Measurements from ENCODE around the gene ZC2HC1B. TPM values are rescaled to one million over a fixed set of nuclear protein-coding genes. Genes with fewer than 3 reads are reported as not detected.

ZC2HC1B gene
- polyA plus RNA-seq, 4 donors, result 0.09 TPM; not detected in 3

DNA sequence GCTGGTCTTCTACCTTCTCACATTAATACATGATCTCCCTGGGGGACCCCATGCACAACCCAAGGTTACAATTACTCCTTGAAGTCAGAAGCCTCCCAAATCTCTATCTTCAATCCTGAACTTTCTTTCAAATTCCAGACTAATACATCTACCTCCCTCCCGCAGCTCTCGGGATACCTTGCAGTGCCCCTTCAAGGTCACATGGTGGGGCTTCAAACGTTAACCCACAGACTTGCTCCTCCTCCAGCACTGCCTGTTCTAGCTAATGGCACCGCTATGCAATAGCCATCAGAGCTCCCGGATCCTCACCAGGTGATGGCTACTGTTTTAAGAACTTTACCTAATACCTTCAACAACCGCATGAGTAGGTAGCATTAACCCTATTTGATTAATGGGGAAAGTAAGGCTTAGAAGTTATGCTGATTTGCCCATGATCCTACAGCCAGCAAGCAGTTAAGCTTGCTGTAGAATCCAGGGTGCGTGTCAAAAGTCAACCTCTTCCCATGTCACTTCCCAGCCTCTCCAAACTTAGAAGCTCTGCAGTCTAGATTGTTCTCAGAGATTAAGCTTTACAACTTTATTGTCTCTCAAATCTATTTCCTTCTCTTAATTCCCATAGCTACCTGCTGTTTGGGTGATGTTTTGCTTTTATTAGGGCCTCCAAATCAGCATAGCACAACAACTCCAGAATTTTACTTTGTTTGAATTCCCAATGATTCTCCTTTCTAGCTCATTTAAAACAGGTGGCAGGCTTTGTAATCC lies 99.1 kb downstream of the ZC2HC1B start:
- peaks cover 0 to 15% (median 5%) of the 10 kb centered on the region in 3 donors for H3K4me1 ChIP-seq (ENCODE audit: control insufficient read depth in 3 of 3, insufficient read depth in 2 of 3, low read depth in 1 of 3, low read length in 2 of 3)
- no peak overlapping the region for H3K27ac ChIP-seq (ENCODE audit: low read depth in 1 of 3, low read length in 2 of 3)
- peaks cover 0 to 16% (median 0%) of the 10 kb centered on the region in 3 donors for H3K36me3 ChIP-seq (ENCODE audit: control insufficient read depth in 3 of 3, insufficient read depth in 2 of 3, low read depth in 1 of 3, low read length in 3 of 3)
- H3K27me3 ChIP-seq (ENCODE audit: control insufficient read depth in 3 of 3, insufficient read depth in 3 of 3, low read length in 3 of 3), result no peaks in the 10 kb centered on the region
- WGBS, 3 donors, result 67 to 84% (median 72%) methylated on average over 7 of the region's 7 CpGs
- no peak for FAIRE-seq
- DNase-seq, result peak in 1 of 2 donors; percentile 14
- H3K4me3 ChIP-seq (ENCODE audit: low read depth in 1 of 3, low read length in 3 of 3), result no peak overlapping the region
- no peaks in the 10 kb centered on the region for H3K9me3 ChIP-seq (ENCODE audit: control insufficient read depth in 2 of 2, insufficient read depth in 1 of 2, low read depth in 1 of 2, low read length in 1 of 2)

DNA sequence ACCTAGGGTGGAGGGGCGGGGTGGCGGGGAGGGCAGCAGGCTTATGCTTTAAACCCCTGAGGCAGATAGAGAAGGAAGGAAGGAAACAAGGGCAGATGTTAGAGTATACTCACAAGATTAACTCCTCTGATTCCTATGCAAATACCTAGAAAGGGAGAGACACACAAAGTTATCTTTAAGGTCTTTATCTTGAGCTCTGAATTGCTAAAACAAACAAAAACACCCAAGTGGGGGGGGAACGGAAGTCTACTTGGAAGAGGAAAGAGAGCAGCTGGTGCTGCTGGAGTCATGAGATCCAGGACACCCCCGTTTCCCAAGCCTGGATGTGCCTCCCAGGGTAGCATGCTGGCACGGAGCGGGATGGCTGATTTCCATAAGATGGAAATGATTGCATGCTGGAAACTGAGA lies 100.4 kb downstream of the ZC2HC1B start:
- Histone ChIP-seq H3K9me3 (ENCODE audit: control insufficient read depth in 2 of 2, insufficient read depth in 1 of 2, low read depth in 1 of 2, low read length in 1 of 2) (no peaks in the 10 kb centered on the region), H3K4me3 (ENCODE audit: low read depth in 1 of 3, low read length in 3 of 3) (no peak overlapping the region), H3K4me1 (ENCODE audit: control insufficient read depth in 3 of 3, insufficient read depth in 2 of 3, low read depth in 1 of 3, low read length in 2 of 3) (peaks cover 0 to 15% (median 5%) of the 10 kb centered on the region in 3 donors), H3K36me3 (ENCODE audit: control insufficient read depth in 3 of 3, insufficient read depth in 2 of 3, low read depth in 1 of 3, low read length in 3 of 3) (peaks cover 0 to 12% (median 0%) of the 10 kb centered on the region in 3 donors), H3K27me3 (ENCODE audit: control insufficient read depth in 3 of 3, insufficient read depth in 3 of 3, low read length in 3 of 3) (no peaks in the 10 kb centered on the region), H3K27ac (ENCODE audit: low read depth in 1 of 3, low read length in 2 of 3) (no peak overlapping the region)
- 19 to 51% (median 42%) methylated on average over 6 of the region's 6 CpGs for WGBS, 3 donors
- FAIRE-seq (no peak), DNase-seq (peak; percentile 19 to 64)

DNA sequence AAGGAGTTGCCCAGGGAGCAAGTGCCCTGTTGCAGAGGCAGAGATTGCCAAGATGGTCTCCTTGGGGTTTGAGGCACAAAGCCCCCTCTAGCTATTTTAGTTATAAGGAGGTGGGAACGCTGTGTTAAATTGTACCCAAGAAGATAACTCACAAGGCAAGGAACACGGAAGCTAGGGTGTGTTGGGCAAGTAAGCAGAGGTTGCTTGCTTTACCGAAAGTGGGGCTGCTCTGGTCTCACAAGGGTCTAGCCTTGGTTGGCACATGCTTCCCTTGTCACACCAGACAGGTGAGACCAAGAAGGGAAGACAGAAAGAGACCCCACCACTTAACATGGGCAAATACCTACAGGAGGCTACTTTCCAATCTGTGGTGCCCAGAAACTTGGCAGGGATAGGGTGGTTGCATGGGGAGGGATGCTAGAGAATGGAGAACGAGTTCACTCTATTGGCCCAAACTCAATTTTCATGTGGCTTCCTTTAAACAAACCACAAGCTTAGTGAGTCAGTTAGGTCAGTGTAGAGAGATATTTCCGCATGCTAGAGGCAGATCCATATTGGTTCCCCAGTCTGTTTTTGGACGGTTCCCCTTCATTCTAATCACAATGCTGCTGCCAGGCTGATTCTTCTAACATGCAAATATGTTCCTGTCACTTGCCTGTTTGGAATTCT lies 101.4 kb downstream of the ZC2HC1B start:
- DNase-seq (no peak), FAIRE-seq (no peak)
- Histone ChIP-seq H3K4me1 (ENCODE audit: control insufficient read depth in 3 of 3, insufficient read depth in 2 of 3, low read depth in 1 of 3, low read length in 2 of 3) (peaks cover 0 to 15% (median 5%) of the 10 kb centered on the region in 3 donors), H3K4me3 (ENCODE audit: low read depth in 1 of 3, low read length in 3 of 3) (no peak overlapping the region), H3K36me3 (ENCODE audit: control insufficient read depth in 3 of 3, insufficient read depth in 2 of 3, low read depth in 1 of 3, low read length in 3 of 3) (peaks cover 0 to 12% (median 0%) of the 10 kb centered on the region in 3 donors), H3K27ac (ENCODE audit: low read depth in 1 of 3, low read length in 2 of 3) (no peak overlapping the region), H3K9me3 (ENCODE audit: control insufficient read depth in 2 of 2, insufficient read depth in 1 of 2, low read depth in 1 of 2, low read length in 1 of 2) (no peaks in the 10 kb centered on the region), H3K27me3 (ENCODE audit: control insufficient read depth in 3 of 3, insufficient read depth in 3 of 3, low read length in 3 of 3) (no peaks in the 10 kb centered on the region)
- 73 to 85% (median 82%) methylated on average over 6 of the region's 6 CpGs for WGBS, 3 donors

DNA sequence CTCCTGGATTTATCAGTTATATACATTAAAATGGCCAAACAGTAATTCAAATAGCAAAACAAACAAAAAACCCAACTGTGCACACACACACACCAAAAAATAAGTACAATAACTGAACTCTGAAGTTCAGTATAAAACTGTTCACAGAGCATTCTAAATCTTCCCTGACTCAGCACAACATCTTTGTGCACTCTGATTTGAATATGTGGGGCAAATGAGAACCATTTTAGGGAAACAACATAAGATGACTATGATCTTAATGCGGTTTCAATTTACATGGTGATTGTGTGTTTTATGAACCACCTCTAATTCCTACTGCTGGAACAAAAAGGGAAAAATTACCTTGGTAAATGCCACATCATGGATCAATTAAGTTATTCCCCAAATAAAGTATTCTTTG lies 102.0 kb downstream of the ZC2HC1B start:
- Histone ChIP-seq H3K27ac (ENCODE audit: low read depth in 1 of 3, low read length in 2 of 3) (no peak overlapping the region), H3K9me3 (ENCODE audit: control insufficient read depth in 2 of 2, insufficient read depth in 1 of 2, low read depth in 1 of 2, low read length in 1 of 2) (no peaks in the 10 kb centered on the region), H3K27me3 (ENCODE audit: control insufficient read depth in 3 of 3, insufficient read depth in 3 of 3, low read length in 3 of 3) (no peaks in the 10 kb centered on the region), H3K36me3 (ENCODE audit: control insufficient read depth in 3 of 3, insufficient read depth in 2 of 3, low read depth in 1 of 3, low read length in 3 of 3) (peaks cover 0 to 12% (median 0%) of the 10 kb centered on the region in 3 donors), H3K4me3 (ENCODE audit: low read depth in 1 of 3, low read length in 3 of 3) (no peak overlapping the region), H3K4me1 (ENCODE audit: control insufficient read depth in 3 of 3, insufficient read depth in 2 of 3, low read depth in 1 of 3, low read length in 2 of 3) (peaks cover 0 to 15% (median 5%) of the 10 kb centered on the region in 3 donors)
- WGBS, 3 donors, result 90 to 98% (median 94%) methylated on average over 1 of the region's 1 CpG
- DNase-seq, result no peak
- FAIRE-seq, result no peak

DNA sequence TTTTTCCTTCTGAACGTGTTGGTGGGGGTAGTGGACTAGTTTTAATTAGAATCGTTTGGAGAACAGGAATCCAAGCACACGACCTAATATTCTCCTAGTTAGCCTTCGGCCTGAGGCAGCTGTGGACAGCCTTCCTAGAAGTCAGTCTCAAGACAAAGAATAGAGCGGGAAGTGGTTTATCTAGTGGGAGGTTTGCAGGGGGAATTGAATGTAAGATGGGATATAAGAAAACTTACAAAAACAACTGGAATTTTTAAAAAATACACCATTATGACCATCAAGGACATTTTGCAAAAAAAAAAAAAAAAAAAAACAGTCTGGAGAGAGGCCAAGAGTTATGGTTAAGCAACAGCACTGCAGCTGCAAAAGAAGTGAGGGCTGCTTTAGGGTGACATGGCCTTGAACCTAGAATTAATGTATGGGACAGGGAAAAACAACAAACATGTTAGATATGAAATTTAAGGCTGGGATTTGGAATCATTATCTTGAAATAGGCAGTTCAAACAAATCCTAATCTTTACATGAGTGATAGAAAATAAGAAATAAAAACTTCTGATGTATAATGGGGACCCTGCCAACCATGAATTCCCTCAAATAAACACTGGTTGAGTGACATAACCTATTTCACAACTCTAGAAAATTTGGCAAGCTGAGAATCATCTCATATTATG lies 103.6 kb downstream of the ZC2HC1B start:
- Histone ChIP-seq H3K36me3 (ENCODE audit: control insufficient read depth in 3 of 3, insufficient read depth in 2 of 3, low read depth in 1 of 3, low read length in 3 of 3) (peaks cover 0 to 12% (median 0%) of the 10 kb centered on the region in 3 donors), H3K9me3 (ENCODE audit: control insufficient read depth in 2 of 2, insufficient read depth in 1 of 2, low read depth in 1 of 2, low read length in 1 of 2) (no peaks in the 10 kb centered on the region), H3K27me3 (ENCODE audit: control insufficient read depth in 3 of 3, insufficient read depth in 3 of 3, low read length in 3 of 3) (no peaks in the 10 kb centered on the region), H3K27ac (ENCODE audit: low read depth in 1 of 3, low read length in 2 of 3) (no peak overlapping the region), H3K4me1 (ENCODE audit: control insufficient read depth in 3 of 3, insufficient read depth in 2 of 3, low read depth in 1 of 3, low read length in 2 of 3) (peaks cover 0 to 16% (median 5%) of the 10 kb centered on the region in 3 donors), H3K4me3 (ENCODE audit: low read depth in 1 of 3, low read length in 3 of 3) (no peak overlapping the region)
- 72 to 80% (median 73%) methylated on average over 5 of the region's 5 CpGs for WGBS, 3 donors
- DNase-seq (no peak), FAIRE-seq (no peak)

DNA sequence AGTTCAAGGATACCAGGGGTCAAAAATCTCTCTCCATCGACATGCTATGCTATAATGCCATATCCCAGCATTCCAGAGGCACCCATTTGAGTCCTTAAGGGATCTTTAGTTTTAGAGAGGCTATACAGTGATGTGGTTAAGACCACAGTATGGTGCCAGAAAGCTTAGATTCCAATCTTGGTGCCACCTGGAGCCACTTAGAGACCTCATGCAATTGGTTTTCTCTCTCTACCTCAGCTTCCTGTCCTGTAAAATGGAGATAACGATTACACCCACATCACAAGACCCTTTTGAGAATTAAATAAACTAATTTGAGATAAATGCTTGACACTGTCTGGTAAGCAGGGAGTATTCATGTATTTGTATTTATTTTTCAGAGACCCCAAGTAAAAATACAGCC lies 104.8 kb downstream of the ZC2HC1B start:
- 61 to 78% (median 74%) methylated on average over 2 of the region's 2 CpGs for WGBS, 3 donors
- Histone ChIP-seq H3K4me3 (ENCODE audit: low read depth in 1 of 3, low read length in 3 of 3) (no peak overlapping the region), H3K27me3 (ENCODE audit: control insufficient read depth in 3 of 3, insufficient read depth in 3 of 3, low read length in 3 of 3) (no peaks in the 10 kb centered on the region), H3K9me3 (ENCODE audit: control insufficient read depth in 2 of 2, insufficient read depth in 1 of 2, low read depth in 1 of 2, low read length in 1 of 2) (no peaks in the 10 kb centered on the region), H3K36me3 (ENCODE audit: control insufficient read depth in 3 of 3, insufficient read depth in 2 of 3, low read depth in 1 of 3, low read length in 3 of 3) (peaks cover 0 to 10% (median 0%) of the 10 kb centered on the region in 3 donors), H3K4me1 (ENCODE audit: control insufficient read depth in 3 of 3, insufficient read depth in 2 of 3, low read depth in 1 of 3, low read length in 2 of 3) (peaks cover 0 to 20% (median 9%) of the 10 kb centered on the region in 3 donors), H3K27ac (ENCODE audit: low read depth in 1 of 3, low read length in 2 of 3) (no peak overlapping the region)
- FAIRE-seq (no peak), DNase-seq (no peak)

DNA sequence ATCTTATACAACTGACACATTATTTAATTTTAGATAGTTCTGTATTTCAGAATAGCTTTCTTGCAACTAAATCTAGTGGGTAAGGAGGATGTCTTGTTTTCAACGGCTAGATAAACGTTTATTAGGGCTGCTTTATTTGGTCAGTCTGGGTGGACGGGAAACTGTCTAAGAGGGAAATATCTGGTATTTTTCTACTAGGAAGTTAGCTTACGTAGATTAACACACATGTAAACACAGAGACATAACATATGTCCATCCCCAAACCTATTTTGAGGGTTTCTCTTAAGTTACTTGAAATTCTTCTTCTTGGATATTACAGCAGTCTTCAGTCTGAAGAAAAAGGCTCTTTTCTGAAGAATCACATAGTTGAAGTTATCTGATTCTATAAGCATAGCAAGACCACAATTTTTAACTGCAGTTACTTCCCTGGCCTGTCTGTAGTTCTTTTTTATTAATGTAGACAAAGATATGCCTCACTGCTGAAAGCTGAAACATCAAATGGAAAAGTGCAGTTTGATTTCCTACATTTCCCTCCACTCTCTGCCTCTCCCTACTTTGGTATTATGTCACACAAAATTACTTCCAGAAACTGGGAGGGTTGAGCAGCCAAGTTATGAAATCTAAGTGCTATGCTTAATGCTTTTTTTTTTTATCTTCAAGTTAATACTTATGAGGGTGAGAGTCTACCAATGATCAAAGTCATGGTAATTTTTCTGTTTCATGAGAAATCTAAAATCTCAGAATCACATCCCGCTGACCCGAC lies 106.4 kb downstream of the ZC2HC1B start:
- H3K4me1 ChIP-seq (ENCODE audit: control insufficient read depth in 3 of 3, insufficient read depth in 2 of 3, low read depth in 1 of 3, low read length in 2 of 3), result peaks cover 0 to 9% (median 4%) of the 10 kb centered on the region in 3 donors
- H3K4me3 ChIP-seq (ENCODE audit: low read depth in 1 of 3, low read length in 3 of 3), result no peak overlapping the region
- FAIRE-seq, result no peak
- peaks cover 0 to 2% (median 0%) of the 10 kb centered on the region in 3 donors for H3K36me3 ChIP-seq (ENCODE audit: control insufficient read depth in 3 of 3, insufficient read depth in 2 of 3, low read depth in 1 of 3, low read length in 3 of 3)
- H3K27ac ChIP-seq (ENCODE audit: low read depth in 1 of 3, low read length in 2 of 3), result no peak overlapping the region
- H3K27me3 ChIP-seq (ENCODE audit: control insufficient read depth in 3 of 3, insufficient read depth in 3 of 3, low read length in 3 of 3), result no peaks in the 10 kb centered on the region
- WGBS, 3 donors, result 71 to 91% (median 86%) methylated on average over 6 of the region's 6 CpGs
- H3K9me3 ChIP-seq (ENCODE audit: control insufficient read depth in 2 of 2, insufficient read depth in 1 of 2, low read depth in 1 of 2, low read length in 1 of 2), result no peaks in the 10 kb centered on the region
- DNase-seq, result no peak
